ENCODE results near the gene VAT1.

Gene VAT1

GRCh38 chr17:43034894-43035293 lies 12.7 kb upstream of the VAT1 start:
- DNase-seq (ENCODE audit: insufficient read length, low spot score), result no peak
- no peak for FAIRE-seq
- no peak for TF ChIP-seq CTCF (IDR thresholded peaks at IDR 0.05; ENCODE audit: insufficient read depth, missing control alignments)

- no peak for TF ChIP-seq CTCF (IDR thresholded peaks at IDR 0.05; ENCODE audit: insufficient read depth, missing control alignments)
- DNase-seq (ENCODE audit: insufficient read length, low spot score) (no peak), FAIRE-seq (no peak)
Measured at GRCh38 chr17:43033948-43034881, 12.0 kb upstream of the VAT1 start.

- no peak for FAIRE-seq
- TF ChIP-seq CTCF (IDR thresholded peaks at IDR 0.05; ENCODE audit: insufficient read depth, missing control alignments), result no peak
- no peak for DNase-seq (ENCODE audit: insufficient read length, low spot score)
Measured at GRCh38 chr17:43031666-43032065, 9.5 kb upstream of the VAT1 start.

GRCh38 chr17:43030137-43030767 lies 8.1 kb upstream of the VAT1 start:
- DNase-seq (ENCODE audit: insufficient read length, low spot score) (no peak), FAIRE-seq (no peak)
- TF ChIP-seq CTCF (IDR thresholded peaks at IDR 0.05; ENCODE audit: insufficient read depth, missing control alignments), result no peak

- FAIRE-seq (no peak), DNase-seq (ENCODE audit: insufficient read length, low spot score) (no peak)
- no peak for TF ChIP-seq CTCF (IDR thresholded peaks at IDR 0.05; ENCODE audit: insufficient read depth, missing control alignments)
Measured at GRCh38 chr17:43028221-43028861, 6.2 kb upstream of the VAT1 start.

GRCh38 chr17:43027091-43028032 lies 5.2 kb upstream of the VAT1 start:
- TF ChIP-seq CTCF (IDR thresholded peaks at IDR 0.05; ENCODE audit: insufficient read depth, missing control alignments), result no peak

More at GRCh38 chr17:43027091-43028032, 5.2 kb upstream of the VAT1 start:
- no peak for DNase-seq (ENCODE audit: insufficient read length, low spot score)
- no peak for FAIRE-seq

Measured in D721Med (cell line).